K562 (cell line): Measurements from ENCODE around the gene TMPO. TPM values are rescaled to one million over a fixed set of nuclear protein-coding genes. Genes with fewer than 3 reads are reported as not detected.

Experiments used
- ATF1 ChIP-seq, 2 experiments: fragments of 450-650 bp in 1 of 2; IDR thresholded peaks; 2 replicates each; pipeline ENCODE4 v1.6.1; 2016; ENCODE audit warnings: missing compliant biosample characterization in 1 of 2, missing genetic modification characterization in 1 of 2
- ATF3 ChIP-seq, 2 experiments: fragments of 450-650 bp in 1 of 2; sonication (generic) in 1 of 2; formaldehyde crosslinking in 1 of 2; IDR thresholded peaks in 1 of 2; conservative IDR thresholded peaks in 1 of 2; 2 replicates each; pipeline versions ENCODE4 v1.6.1 to v1.8.1; 2016 to 2023; ENCODE audit warnings: mild to moderate bottlenecking in 2 of 2, moderate library complexity in 2 of 2, inconsistent platforms in 1 of 2, missing genetic modification reagents in 1 of 2
- CBX3 ChIP-seq, 2 experiments: IDR thresholded peaks; 1 replicate in 1 of 2; 2 replicates in 1 of 2; pipeline ENCODE4 v1.6.1; 2012; ENCODE audit warnings: inconsistent platforms in 2 of 2, low read length in 2 of 2, borderline replicate concordance in 1 of 2, control low read depth in 1 of 2
- DDX20 ChIP-seq: fragments of 450-650 bp; IDR thresholded peaks from 2 replicates; pipeline ENCODE4 v1.6.1; 2016; ENCODE audit warnings: missing genetic modification characterization, low read depth, mild to moderate bottlenecking, missing compliant biosample characterization, moderate library complexity
- EWSR1 ChIP-seq: fragments of 450-650 bp; IDR thresholded peaks from 2 replicates; pipeline ENCODE4 v1.6.1; 2018; ENCODE audit warnings: borderline replicate concordance, mild to moderate bottlenecking, low read depth, moderate library complexity; ENCODE audit not compliant: partially characterized antibody
- GTF2A2 ChIP-seq: IDR thresholded peaks from 2 replicates; pipeline ENCODE4 v1.6.1; 2016; ENCODE audit warnings: mild to moderate bottlenecking, missing genetic modification characterization, missing compliant biosample characterization
- KAT2B ChIP-seq: IDR thresholded peaks from one replicate; pipeline ENCODE4 v1.6.1; 2012; ENCODE audit warnings: low read depth, mild to moderate bottlenecking, control low read depth, inconsistent platforms, low read length, moderate library complexity
- KLF10 ChIP-seq: fragments of 250-450 bp; sonication (Bioruptor Pico); IDR thresholded peaks from 2 replicates; pipeline ENCODE4 v1.6.1; 2021; ENCODE audit warnings: matching md5 sums
- NR0B1 ChIP-seq: fragments of 450-650 bp; IDR thresholded peaks from one replicate; pipeline ENCODE4 v1.6.1; 2018; ENCODE audit warnings: mild to moderate bottlenecking, moderate library complexity; ENCODE audit not compliant: partially characterized antibody
- NR3C1 ChIP-seq: sonication (generic); formaldehyde crosslinking; IDR thresholded peaks from 2 replicates; pipeline ENCODE4 v1.8.1; 2022; ENCODE audit warnings: missing genetic modification reagents
- SMC3 ChIP-seq: conservative IDR thresholded peaks from 2 replicates; pipeline ENCODE4 v1.6.1; 2011; ENCODE audit warnings: low read depth, low read length, improper control_type of control experiment; ENCODE audit not compliant: insufficient read depth
- TBP ChIP-seq: optimal IDR thresholded peaks from 2 replicates; pipeline ENCODE3; 2011; ENCODE audit warnings: low read depth, low read length, improper control_type of control experiment
- ZBTB1 ChIP-seq: sonication (generic); formaldehyde crosslinking; IDR thresholded peaks from 2 replicates; pipeline ENCODE4 v1.8.1; 2023; ENCODE audit warnings: missing genetic modification reagents, low read depth, mild to moderate bottlenecking, borderline replicate concordance
- ZBTB11 ChIP-seq, 3 experiments: fragments of 200-800 bp in 1 of 3; fragments of 250-450 bp in 1 of 3; fragments of 450-650 bp in 1 of 3; sonication (Bioruptor Pico) in 1 of 3; sonication (Bioruptor generic) in 1 of 3; formaldehyde crosslinking in 1 of 3; IDR thresholded peaks; 2 replicates each; pipeline versions ENCODE4 v1.6.1 to v1.8.0; 2016 to 2022; ENCODE audit warnings: mild to moderate bottlenecking in 2 of 3, missing genetic modification characterization in 2 of 3, missing compliant biosample characterization in 1 of 3, moderate library complexity in 1 of 3
- ZEB2 ChIP-seq: fragments of 450-650 bp; IDR thresholded peaks from 2 replicates; pipeline ENCODE4 v1.6.1; 2016
- ZNF165 ChIP-seq: fragments of 250-450 bp; sonication (Bioruptor Pico); IDR thresholded peaks from 2 replicates; pipeline ENCODE4 v1.4.0; 2020; ENCODE audit warnings: borderline replicate concordance
- polyA plus RNA-seq, 8 experiments: library from polyadenylated mRNA; depleted of rRNA in 4 of 8; stranded (reverse) in 5 of 8; unstranded in 3 of 8; fragments of >200 nt; fragmentation: Nextera tagmentation in 2 of 8; fragmentation: Illumina TruSeq in 1 of 8; extraction: Ambion mirVana in 2 of 8; extraction: Trizol in 1 of 8; gene quantifications; 2 replicates each; pipeline versions ENCODE4 v1.2.1 to v1.2.3, GENCODE V29; 2011 to 2014; ENCODE audit warnings: inconsistent platforms in 1 of 8, missing spikeins in 1 of 8
- total RNA-seq, 7 experiments: library from RNA; depleted of rRNA in 6 of 7; stranded (reverse); fragments of >200 nt in 6 of 7; fragmentation: Illumina TruSeq in 2 of 7; extraction: Trizol in 2 of 7; gene quantifications; 2 replicates each; pipeline versions ENCODE4 v1.2.1 to v1.2.3, GENCODE V29; 2011 to 2021; ENCODE audit warnings: low replicate concordance in 1 of 7
- TF ChIP-seq, protein P1 (sequence below): fragments of 250-450 bp; sonication (Bioruptor Pico); IDR thresholded peaks from 2 replicates; pipeline ENCODE4 v1.5.0; 2021; ENCODE audit warnings: mild to moderate bottlenecking, moderate library complexity

The TMPO gene
- total and polyA plus RNA-seq, 9 of the 15 experiments (the other 6 are each of a cell fraction or from before 2014, with no cell fraction given): 62.1 to 263 (median 182) TPM

DNA sequence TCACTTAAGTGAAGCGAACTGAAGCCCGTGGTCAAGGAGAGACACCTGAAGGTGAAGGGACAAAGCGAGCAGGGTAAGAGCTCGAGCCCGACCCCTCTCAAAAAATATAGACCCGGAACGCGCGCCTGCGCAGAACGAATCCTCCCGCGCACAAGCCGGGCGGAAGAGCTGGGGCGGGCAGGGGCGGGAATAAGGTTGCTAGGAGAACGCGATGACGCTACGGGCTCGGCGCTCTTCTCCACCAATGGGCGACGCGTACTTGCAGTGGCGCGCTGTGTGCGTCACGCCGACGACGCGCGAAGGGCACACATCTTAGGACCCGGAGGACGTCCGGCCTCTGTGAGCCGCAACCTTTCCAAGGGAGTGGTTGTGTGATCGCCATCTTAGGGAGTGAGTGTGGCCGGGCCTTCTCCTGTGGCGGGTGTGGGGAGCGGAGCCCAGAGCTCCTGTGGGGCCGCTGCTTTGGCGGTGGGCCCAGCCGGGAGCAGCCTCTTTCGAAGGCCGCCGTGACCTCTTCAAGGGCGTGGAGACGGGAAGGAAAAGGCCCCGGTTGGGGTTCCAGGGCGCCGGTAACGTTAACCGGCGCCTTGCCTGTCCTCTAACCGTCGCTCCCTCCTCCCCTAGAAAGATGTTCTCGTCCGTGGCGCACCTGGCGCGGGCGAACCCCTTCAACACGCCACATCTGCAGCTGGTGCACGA, 78.1 kb downstream of the TMPO start, which contains the start of gene SLC25A3 (continued):
- peak in 1 of 2 experiments; percentile 9; a peak in 1 of 3 replicates for TF ChIP-seq CBX3 (IDR thresholded peaks at IDR 0.05; ENCODE audit: borderline replicate concordance in 1 of 2, low read length in 2 of 2)
- no peak for TF ChIP-seq ATF3 (IDR thresholded peaks at IDR 0.05)
- no peak for TF ChIP-seq ATF3 (CRISPR knock-in tag; conservative IDR thresholded peaks at IDR 0.05)
- no peak for TF ChIP-seq KAT2B
- no peak for TF ChIP-seq NR3C1 (CRISPR knock-in tag)
- TF ChIP-seq GTF2A2: no peak
- TF ChIP-seq KLF10 (CRISPR knock-in tag): no peak
- TF ChIP-seq, protein P1, sequence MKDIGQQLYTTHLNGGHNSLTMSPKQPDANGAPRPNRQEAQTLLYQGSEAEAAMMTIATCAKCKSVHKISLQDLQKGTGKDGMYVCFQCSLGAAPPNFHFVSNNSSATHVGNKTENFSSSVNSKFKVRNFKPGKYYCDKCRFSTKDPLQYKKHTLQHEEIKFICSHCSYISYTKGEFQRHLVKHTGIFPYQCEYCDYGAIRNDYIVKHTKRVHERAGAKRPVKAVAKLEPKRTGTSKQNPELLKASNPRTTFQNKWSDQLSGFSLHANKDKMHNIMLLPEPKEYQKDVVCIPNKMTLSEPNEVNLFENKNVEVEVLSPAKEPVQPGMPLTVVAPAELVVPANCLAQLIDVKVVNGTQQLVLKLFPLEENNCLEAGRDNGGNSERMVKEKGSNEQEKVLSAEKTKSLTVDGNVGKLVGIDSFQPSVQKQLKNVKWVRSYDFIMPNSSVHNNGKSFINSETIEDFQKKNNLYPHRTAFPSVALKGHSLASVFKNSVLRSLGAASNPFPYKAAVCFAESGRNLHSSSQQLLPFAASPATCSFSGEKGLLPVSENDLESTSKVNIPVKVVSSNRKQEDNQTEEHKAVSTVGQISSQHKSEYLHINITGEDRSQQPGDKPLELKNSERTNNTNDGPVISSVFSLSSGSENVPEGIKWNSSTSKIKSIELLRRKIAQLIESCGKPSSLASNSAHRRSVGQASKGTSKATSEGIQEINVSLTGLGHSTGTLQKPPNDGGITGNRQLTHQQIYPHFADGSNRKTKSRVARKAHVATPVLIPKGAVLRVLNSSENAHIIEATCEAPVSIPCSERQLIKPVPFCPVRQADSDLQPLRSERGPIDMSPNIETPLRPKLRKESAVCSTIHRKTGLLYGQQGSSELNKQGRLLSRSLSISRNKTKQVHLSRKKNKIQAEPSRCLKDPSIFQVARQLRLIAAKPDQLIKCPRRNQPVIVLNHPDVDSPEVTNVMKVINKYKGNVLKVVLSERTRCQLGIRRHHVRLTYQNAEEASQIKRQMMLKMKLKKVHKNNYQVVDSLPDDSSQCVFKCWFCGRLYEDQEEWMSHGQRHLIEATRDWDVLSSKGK (CRISPR knock-in tag): no peak
- TF ChIP-seq TBP: peak; percentile 98
- TF ChIP-seq ZBTB11 (CRISPR knock-in tag; IDR thresholded peaks at IDR 0.05): no peak
- TF ChIP-seq ZBTB1: no peak; the same call in 1 of the 2 replicates
- peak; percentile 95 for TF ChIP-seq ATF1 (CRISPR knock-in tag; IDR thresholded peaks at IDR 0.05)
- TF ChIP-seq ATF1 (tag; IDR thresholded peaks at IDR 0.05): peak; percentile 99
- TF ChIP-seq DDX20 (tag): no peak
- TF ChIP-seq ZNF165: no peak
- no peak for TF ChIP-seq EWSR1
- no peak for TF ChIP-seq ZEB2
- TF ChIP-seq SMC3: no peak
- no peak for TF ChIP-seq NR0B1
